ENCODE measurements around the gene OPRM1. TPM values are rescaled to one million over a fixed set of nuclear protein-coding genes. Genes with fewer than 3 reads are reported as not detected.

Gene OPRM1
- total RNA-seq, 1 donor from 2014 or later: not detected

DNA sequence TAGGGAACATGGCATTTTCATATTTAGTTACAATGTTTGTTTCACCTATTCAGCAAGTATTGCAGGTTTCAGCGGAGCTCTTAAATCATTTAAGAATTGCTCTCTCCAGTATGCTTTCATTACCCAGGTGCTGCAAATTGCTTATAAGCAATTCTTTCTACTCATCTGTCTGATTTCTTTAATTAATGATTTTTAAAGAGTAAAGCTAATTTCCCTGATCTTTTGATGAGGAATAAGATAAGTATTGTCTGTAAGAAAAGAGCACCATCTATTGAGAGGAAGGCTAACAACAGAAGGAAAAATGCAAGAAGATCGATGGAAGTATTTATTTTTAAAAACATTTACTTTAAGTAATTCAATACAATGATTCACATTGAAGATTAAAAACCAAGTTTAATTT lies 2.0 kb downstream of the OPRM1 start:
- TF ChIP-seq, protein P1, sequence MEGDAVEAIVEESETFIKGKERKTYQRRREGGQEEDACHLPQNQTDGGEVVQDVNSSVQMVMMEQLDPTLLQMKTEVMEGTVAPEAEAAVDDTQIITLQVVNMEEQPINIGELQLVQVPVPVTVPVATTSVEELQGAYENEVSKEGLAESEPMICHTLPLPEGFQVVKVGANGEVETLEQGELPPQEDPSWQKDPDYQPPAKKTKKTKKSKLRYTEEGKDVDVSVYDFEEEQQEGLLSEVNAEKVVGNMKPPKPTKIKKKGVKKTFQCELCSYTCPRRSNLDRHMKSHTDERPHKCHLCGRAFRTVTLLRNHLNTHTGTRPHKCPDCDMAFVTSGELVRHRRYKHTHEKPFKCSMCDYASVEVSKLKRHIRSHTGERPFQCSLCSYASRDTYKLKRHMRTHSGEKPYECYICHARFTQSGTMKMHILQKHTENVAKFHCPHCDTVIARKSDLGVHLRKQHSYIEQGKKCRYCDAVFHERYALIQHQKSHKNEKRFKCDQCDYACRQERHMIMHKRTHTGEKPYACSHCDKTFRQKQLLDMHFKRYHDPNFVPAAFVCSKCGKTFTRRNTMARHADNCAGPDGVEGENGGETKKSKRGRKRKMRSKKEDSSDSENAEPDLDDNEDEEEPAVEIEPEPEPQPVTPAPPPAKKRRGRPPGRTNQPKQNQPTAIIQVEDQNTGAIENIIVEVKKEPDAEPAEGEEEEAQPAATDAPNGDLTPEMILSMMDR (IDR thresholded peaks at IDR 0.05; ENCODE audit: insufficient read depth, low read length, poor library complexity, severe bottlenecking): no peak
- no peak overlapping the region for H3K4me3 ChIP-seq (ENCODE audit: low read depth, low read length)
- no peak for DNase-seq (ENCODE audit: low read depth)

DNA sequence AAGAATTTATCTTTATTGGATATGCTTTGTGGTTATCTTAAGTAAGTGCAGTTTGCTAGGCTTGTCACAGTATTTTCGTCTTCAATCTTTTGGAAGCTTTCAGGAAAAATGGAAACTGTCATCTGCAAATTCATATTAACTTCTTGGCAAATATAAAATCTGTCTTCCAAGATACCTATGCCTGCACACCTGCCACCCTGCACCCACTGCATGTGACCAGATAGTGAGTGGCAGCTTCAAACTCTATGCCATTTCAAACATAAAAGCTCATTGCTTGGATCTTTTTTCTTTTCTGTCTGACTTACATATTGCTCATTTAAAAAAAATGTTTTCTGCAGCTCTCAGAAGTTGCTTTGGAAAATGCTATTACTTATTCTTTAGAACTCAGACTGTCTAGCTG lies 14.1 kb downstream of the OPRM1 start:
- no peak overlapping the region for H3K4me3 ChIP-seq (ENCODE audit: low read depth, low read length)
- H3K36me3 ChIP-seq (ENCODE audit: control insufficient read depth, insufficient read depth, low read length): no peaks in the 10 kb centered on the region
- DNase-seq (ENCODE audit: low read depth): no peak
- H3K27me3 ChIP-seq (ENCODE audit: control insufficient read depth, insufficient read depth, low read length): no peaks in the 10 kb centered on the region
- TF ChIP-seq, protein P1 (IDR thresholded peaks at IDR 0.05; ENCODE audit: insufficient read depth, low read length, poor library complexity, severe bottlenecking): no peak

More for the DNA sequence above, 2.0 kb downstream of the OPRM1 start:
- H3K36me3 ChIP-seq (ENCODE audit: control insufficient read depth, insufficient read depth, low read length): no peaks in the 10 kb centered on the region
- H3K27me3 ChIP-seq (ENCODE audit: control insufficient read depth, insufficient read depth, low read length): peaks cover 10% of the 10 kb centered on the region

DNA sequence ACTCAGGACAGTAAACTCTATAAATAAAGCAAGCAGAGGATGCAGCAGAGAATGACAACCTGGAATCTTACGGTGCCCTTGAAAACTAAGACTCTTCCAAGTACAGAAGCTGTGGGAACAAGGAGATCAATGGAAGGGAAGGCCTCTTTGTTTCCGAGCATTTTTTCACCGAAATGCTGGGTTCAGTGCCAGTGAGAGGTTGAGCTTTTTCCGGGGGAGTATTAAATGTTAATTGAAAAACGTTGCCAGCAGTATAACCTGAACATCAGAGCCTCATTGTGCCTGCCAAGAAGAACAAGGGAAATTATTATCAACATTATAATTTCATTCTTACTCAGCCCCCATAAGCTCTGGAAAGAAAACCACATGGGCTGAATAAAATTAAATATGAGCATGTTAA lies 17.5 kb downstream of the OPRM1 start:
- no peak for DNase-seq (ENCODE audit: low read depth)
- TF ChIP-seq, protein P1 (IDR thresholded peaks at IDR 0.05; ENCODE audit: insufficient read depth, low read length, poor library complexity, severe bottlenecking): no peak
- H3K27me3 ChIP-seq (ENCODE audit: control insufficient read depth, insufficient read depth, low read length): no peaks in the 10 kb centered on the region

DNA sequence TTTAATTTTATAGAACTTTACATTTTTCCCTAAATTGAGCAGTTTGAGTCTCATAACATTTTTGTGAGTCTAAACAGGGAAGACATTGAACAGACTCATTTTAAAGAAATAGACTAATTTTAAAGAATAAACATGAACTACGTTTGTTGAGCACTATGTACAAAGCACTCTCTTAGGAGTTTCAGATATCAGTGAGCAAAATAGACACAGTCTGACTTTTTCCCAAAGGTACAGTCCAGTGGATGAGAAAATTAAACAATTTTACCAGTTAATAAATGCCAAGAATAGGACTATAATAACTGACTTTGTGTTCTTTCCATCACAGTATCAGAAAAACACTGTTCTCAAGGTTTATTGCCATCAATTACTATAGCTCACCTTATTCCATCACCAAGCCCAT lies 18.1 kb downstream of the OPRM1 start:
- TF ChIP-seq, protein P1 (IDR thresholded peaks at IDR 0.05; ENCODE audit: insufficient read depth, low read length, poor library complexity, severe bottlenecking): no peak
- no peaks in the 10 kb centered on the region for H3K27me3 ChIP-seq (ENCODE audit: control insufficient read depth, insufficient read depth, low read length)
- H3K4me3 ChIP-seq (ENCODE audit: low read depth, low read length): no peak overlapping the region
- H3K36me3 ChIP-seq (ENCODE audit: control insufficient read depth, insufficient read depth, low read length): no peaks in the 10 kb centered on the region
- no peak for DNase-seq (ENCODE audit: low read depth)

More for the DNA sequence above, 17.5 kb downstream of the OPRM1 start:
- no peaks in the 10 kb centered on the region for H3K36me3 ChIP-seq (ENCODE audit: control insufficient read depth, insufficient read depth, low read length)
- H3K4me3 ChIP-seq (ENCODE audit: low read depth, low read length): no peak overlapping the region

DNA sequence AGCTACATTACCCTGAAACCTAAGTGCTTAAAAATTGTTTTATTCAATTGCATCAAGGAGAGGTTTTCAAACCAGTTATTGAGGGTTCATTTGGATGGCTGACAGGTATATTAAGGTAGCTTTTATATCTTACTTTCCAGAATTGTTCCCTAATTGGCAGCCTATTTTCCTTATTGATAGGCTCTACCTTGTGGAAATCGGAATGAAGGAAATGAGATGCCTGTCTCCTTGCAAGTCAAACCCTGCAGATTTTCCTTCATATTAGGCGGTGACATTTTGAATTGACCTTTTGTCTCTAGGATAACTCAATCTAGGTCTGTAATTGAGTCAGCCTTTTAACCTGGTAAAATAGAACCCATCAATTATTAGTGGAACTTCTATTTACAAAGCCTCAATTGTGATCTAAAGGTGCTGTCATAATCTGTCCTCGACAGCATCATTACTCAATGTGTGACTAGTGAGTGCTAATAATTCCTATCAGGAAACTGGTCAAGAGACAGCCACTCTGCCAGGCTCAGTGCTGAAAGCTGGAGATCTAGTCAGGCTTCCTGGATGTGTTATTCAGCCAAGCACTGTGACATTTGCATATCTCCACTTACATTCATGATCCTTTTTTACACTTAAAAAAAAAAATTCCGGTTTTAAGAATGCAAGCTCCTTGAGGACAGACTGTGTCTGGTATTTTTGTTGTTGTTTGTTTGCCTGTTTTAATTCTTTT lies 20.1 kb downstream of the OPRM1 start:
- Histone ChIP-seq H3K36me3 (ENCODE audit: control insufficient read depth, insufficient read depth, low read length) (no peaks in the 10 kb centered on the region), H3K27me3 (ENCODE audit: control insufficient read depth, insufficient read depth, low read length) (no peaks in the 10 kb centered on the region), H3K4me3 (ENCODE audit: low read depth, low read length) (no peak overlapping the region)
- TF ChIP-seq, protein P1 (IDR thresholded peaks at IDR 0.05; ENCODE audit: insufficient read depth, low read length, poor library complexity, severe bottlenecking): no peak
- no peak for DNase-seq (ENCODE audit: low read depth)

DNA sequence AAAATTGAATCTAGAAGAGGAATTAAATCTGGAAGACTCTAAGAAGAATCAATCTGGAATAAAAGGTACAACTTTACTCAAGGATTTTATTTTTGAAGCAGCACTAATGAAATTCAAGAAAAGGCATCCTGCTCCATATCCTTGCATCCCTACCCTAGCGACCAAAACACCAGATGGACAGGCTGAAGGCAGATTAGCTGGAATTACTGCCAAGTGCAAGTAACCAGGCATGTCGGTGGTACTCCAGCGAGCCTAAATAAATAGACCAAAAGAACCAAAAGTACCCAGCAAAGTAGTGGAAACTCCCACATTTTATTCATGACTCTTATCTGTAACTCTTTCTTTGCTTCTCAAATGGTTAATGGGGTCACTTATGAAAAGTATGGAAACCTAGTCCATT lies 21.0 kb downstream of the OPRM1 start:
- no peak for DNase-seq (ENCODE audit: low read depth)
- Histone ChIP-seq H3K36me3 (ENCODE audit: control insufficient read depth, insufficient read depth, low read length) (no peaks in the 10 kb centered on the region), H3K27me3 (ENCODE audit: control insufficient read depth, insufficient read depth, low read length) (no peaks in the 10 kb centered on the region), H3K4me3 (ENCODE audit: low read depth, low read length) (no peak overlapping the region)
- TF ChIP-seq, protein P1 (IDR thresholded peaks at IDR 0.05; ENCODE audit: insufficient read depth, low read length, poor library complexity, severe bottlenecking): no peak

Measured in kidney epithelial cell (primary cell).